IPS-18a (cell line): ENCODE measurements around the gene SMPD3.

ENCODE experiments used
- H3K27ac ChIP-seq: one replicate; pipeline ENCODE4 v1.5.1; 2013; ENCODE audit warnings: low read length
- H3K27me3 ChIP-seq: one replicate; pipeline ENCODE4 v1.6.1; 2013; ENCODE audit warnings: mild to moderate bottlenecking, low read length; ENCODE audit not compliant: control insufficient read depth, insufficient read depth
- H3K36me3 ChIP-seq: one replicate; pipeline ENCODE4 v1.6.1; 2013; ENCODE audit warnings: low read depth, low read length; ENCODE audit not compliant: control insufficient read depth
- H3K4me1 ChIP-seq: one replicate; pipeline ENCODE4 v1.6.1; 2013; ENCODE audit warnings: low read depth, low read length; ENCODE audit not compliant: control insufficient read depth
- H3K4me3 ChIP-seq: one replicate; pipeline ENCODE4 v1.5.1; 2013; ENCODE audit warnings: low read length
- H3K9ac ChIP-seq: one replicate; pipeline ENCODE4 v1.6.1; 2013; ENCODE audit warnings: mild to moderate bottlenecking, low read length, moderate library complexity
- H3K9me3 ChIP-seq: one replicate; pipeline ENCODE4 v1.6.1; 2013; ENCODE audit warnings: low read depth, low read length; ENCODE audit not compliant: control insufficient read depth

The SMPD3 gene

DNA sequence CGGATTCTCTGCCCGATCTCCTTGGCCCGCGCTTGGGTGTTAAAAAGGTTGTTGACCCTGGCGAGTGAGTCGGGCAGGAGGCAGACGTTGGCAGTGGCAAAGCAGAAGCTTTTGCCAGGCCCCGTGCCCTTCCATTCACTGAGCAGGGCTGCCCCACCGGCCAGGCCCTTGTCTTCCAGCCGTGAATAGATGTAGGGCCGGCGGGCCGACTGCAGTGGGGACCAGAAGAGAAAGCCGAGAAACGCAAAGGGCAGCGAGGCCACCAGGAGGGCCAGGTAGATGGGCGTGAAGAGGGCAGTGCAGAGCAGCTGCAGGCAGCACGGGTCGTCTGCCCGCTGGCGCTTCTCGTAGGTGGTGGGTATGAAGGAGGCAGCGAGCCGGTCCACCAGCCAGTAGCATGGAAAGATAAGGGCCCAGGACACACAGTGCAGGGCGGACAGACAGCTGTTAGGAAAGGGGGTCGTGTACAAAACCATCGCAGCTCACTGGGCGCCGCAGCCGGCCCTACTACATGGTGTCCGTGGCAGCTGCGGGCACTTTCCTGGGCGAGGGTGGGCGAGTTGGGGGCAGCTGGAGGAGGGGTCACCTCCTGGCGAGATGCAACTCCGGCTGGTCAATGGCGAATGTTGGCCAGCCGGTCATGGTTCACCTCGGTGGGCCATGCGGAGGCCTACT, 76.5 kb downstream of the SMPD3 start:
- Histone ChIP-seq H3K4me3 (no peak overlapping the region), H3K4me1 (peaks cover 13% of the 10 kb centered on the region), H3K27me3 (no peaks in the 10 kb centered on the region)

GRCh38 chr16:68371276-68371651, 77.0 kb downstream of the SMPD3 start:
- no peaks in the 10 kb centered on the region for H3K36me3 ChIP-seq
- peaks cover 13% of the 10 kb centered on the region for H3K4me1 ChIP-seq
- no peaks in the 10 kb centered on the region for H3K27me3 ChIP-seq
- no peak overlapping the region for H3K4me3 ChIP-seq
- H3K9me3 ChIP-seq = no peaks in the 10 kb centered on the region
- no peak overlapping the region for H3K27ac ChIP-seq
- no peak overlapping the region for H3K9ac ChIP-seq

More for the DNA sequence above, 76.5 kb downstream of the SMPD3 start:
- no peak overlapping the region for H3K27ac ChIP-seq
- no peaks in the 10 kb centered on the region for H3K36me3 ChIP-seq
- H3K9ac ChIP-seq = no peak overlapping the region
- no peaks in the 10 kb centered on the region for H3K9me3 ChIP-seq

GRCh38 chr16:68370581-68371275, 77.6 kb downstream of the SMPD3 start:
- H3K9ac ChIP-seq = no peak overlapping the region
- H3K9me3 ChIP-seq = no peaks in the 10 kb centered on the region
- H3K4me1 ChIP-seq = peaks cover 13% of the 10 kb centered on the region
- no peaks in the 10 kb centered on the region for H3K36me3 ChIP-seq
- no peak overlapping the region for H3K4me3 ChIP-seq
- H3K27me3 ChIP-seq = no peaks in the 10 kb centered on the region
- no peak overlapping the region for H3K27ac ChIP-seq

DNA sequence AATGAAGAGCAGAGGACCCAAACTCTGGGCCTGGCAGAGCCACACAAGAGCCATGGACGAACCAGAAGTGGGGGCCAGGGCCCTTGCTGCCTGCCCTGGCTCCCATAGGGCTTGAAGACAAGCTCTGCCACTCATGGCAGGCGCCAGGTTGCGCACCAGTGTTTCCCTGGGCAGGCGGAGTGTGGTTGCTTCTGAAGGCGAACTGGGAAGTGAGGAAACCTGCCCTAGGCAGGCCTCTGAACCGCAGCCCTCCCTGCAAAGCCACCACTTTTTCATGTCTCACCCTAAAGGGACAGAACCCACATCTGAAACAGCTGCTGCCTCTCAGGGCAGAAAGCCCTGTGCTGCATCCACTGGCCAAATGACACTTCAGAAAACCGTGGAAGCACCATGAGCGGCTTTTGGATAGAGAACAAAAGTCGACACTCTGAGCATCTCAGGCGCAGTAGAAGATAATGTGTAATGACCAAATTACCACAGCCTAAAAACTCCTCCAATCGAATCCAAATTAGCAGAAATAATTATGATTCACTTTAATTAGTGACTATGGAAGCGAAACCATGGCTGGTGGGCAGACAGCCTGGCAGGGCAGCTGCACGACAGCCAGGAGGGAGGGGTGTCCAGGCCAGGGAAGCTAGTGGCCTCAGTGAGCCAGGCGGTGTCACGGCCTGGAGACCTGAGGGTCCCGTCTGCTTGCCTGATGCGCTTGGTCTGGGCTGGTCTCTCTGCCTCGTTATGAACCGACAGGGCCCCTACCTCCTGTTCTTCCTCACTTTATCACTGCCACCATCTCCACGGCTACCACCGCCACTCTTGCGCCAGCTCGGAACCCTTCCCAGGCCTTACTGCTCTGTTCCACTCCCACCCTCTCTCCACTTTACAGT, 78.4 kb downstream of the SMPD3 start:
- H3K4me3 ChIP-seq = no peak overlapping the region
- H3K9me3 ChIP-seq = no peaks in the 10 kb centered on the region
- no peaks in the 10 kb centered on the region for H3K36me3 ChIP-seq
- H3K9ac ChIP-seq = no peak overlapping the region
- H3K27me3 ChIP-seq = no peaks in the 10 kb centered on the region
- H3K27ac ChIP-seq = no peak overlapping the region
- H3K4me1 ChIP-seq = peaks cover 13% of the 10 kb centered on the region

- Histone ChIP-seq H3K4me1 (peaks cover 13% of the 10 kb centered on the region), H3K4me3 (no peak overlapping the region), H3K9me3 (no peaks in the 10 kb centered on the region), H3K27ac (no peak overlapping the region), H3K27me3 (no peaks in the 10 kb centered on the region), H3K36me3 (no peaks in the 10 kb centered on the region), H3K9ac (no peak overlapping the region)
Measured at GRCh38 chr16:68369168-68369567, 79.1 kb downstream of the SMPD3 start.

- no peaks in the 10 kb centered on the region for H3K9me3 ChIP-seq
- H3K4me1 ChIP-seq = peaks cover 13% of the 10 kb centered on the region
- no peaks in the 10 kb centered on the region for H3K36me3 ChIP-seq
- no peaks in the 10 kb centered on the region for H3K27me3 ChIP-seq
- no peak overlapping the region for H3K27ac ChIP-seq
- no peak overlapping the region for H3K4me3 ChIP-seq
- H3K9ac ChIP-seq = no peak overlapping the region
Measured at GRCh38 chr16:68368301-68368888, 79.9 kb downstream of the SMPD3 start.

DNA sequence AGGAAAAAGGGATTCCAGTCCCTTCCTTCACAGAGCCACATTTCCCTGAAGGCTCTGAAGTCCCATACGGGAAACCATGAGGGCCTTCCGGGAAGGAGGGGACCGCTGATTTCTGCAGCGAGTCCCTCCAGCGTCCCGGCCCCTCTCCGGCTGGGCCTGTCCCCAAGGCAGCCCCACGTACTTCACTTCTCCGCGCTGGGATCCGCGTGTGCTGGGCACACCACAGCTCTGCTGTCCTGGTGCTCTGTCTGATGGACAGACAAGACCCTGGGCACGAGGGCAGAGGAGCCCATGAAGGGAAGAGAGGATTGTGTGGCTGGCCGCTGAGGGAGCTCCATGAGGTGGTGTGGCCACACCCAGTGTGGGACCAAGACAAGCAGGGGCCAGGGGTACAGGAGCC, 80.4 kb downstream of the SMPD3 start:
- Histone ChIP-seq H3K27ac (no peak overlapping the region), H3K9me3 (no peaks in the 10 kb centered on the region), H3K27me3 (no peaks in the 10 kb centered on the region), H3K4me1 (peaks cover 13% of the 10 kb centered on the region), H3K4me3 (no peak overlapping the region), H3K36me3 (no peaks in the 10 kb centered on the region), H3K9ac (no peak overlapping the region)

- H3K27ac ChIP-seq = no peak overlapping the region
- H3K9ac ChIP-seq = no peak overlapping the region
- H3K27me3 ChIP-seq = no peaks in the 10 kb centered on the region
- H3K9me3 ChIP-seq = no peaks in the 10 kb centered on the region
- no peak overlapping the region for H3K4me3 ChIP-seq
- H3K4me1 ChIP-seq = peaks cover 13% of the 10 kb centered on the region
- H3K36me3 ChIP-seq = no peaks in the 10 kb centered on the region
Measured at GRCh38 chr16:68367440-68367839, 80.9 kb downstream of the SMPD3 start.

DNA sequence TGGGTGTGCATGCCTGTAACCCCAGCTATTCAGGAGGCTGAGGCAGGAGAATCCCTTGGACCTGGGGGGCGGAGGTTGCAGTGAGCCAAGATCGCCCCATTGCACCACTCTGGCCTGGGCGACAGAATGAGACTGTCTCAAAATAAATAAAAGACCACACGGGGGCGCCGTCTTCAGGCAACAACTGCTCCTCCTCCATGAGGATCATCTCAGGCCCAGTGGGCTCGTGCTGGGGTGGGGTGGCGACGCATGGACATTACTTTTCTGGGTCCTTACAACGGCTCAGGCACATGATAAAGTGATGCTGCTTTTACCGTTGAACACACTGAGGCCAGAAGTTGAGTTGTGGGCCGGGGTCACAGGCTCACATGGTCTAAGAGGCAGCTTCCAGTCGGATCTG, 81.3 kb downstream of the SMPD3 start:
- Histone ChIP-seq H3K36me3 (no peaks in the 10 kb centered on the region), H3K9ac (no peak overlapping the region), H3K4me1 (peaks cover 13% of the 10 kb centered on the region), H3K27me3 (no peaks in the 10 kb centered on the region), H3K9me3 (no peaks in the 10 kb centered on the region), H3K4me3 (no peak overlapping the region), H3K27ac (no peak overlapping the region)

- Histone ChIP-seq H3K27me3 (no peaks in the 10 kb centered on the region), H3K4me3 (no peak overlapping the region), H3K4me1 (peaks cover 13% of the 10 kb centered on the region), H3K9ac (no peak overlapping the region), H3K27ac (no peak overlapping the region), H3K36me3 (no peaks in the 10 kb centered on the region), H3K9me3 (no peaks in the 10 kb centered on the region)
Measured at GRCh38 chr16:68366062-68366461, 82.2 kb downstream of the SMPD3 start.

DNA sequence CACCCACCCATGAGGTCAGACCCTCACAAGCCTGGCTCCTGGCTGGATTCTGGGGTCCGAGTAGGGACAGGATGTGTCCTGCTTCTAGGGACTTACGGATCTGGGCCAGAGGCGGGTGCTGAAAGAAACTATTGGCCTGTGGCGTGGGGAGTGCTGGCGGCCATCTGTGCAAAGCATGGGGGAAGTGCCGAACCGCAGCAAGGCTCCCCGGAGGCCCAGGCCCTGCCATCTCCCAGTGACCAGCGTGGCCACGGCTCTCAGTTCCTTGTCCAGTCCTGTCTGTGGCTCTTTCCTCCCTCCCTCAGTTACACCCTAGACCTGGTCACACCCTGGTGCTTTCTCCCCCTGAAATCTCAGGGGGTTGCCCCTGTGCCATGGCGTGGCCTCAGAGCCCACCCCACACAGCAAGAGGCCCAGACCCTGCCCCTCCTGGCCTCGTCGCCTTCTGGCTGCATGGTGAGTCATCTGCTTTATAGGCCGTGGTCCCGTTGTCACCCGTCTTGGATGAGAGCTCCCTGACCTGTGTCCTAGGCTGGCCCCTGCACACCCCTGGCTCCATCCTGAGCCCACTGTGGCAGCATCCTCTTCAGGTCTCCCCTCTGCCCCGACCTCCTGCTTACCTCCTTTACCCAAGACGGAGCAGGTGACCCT, 83.0 kb downstream of the SMPD3 start:
- H3K4me3 ChIP-seq = no peak overlapping the region
- H3K9ac ChIP-seq = no peak overlapping the region
- no peaks in the 10 kb centered on the region for H3K27me3 ChIP-seq
- no peak overlapping the region for H3K27ac ChIP-seq
- no peaks in the 10 kb centered on the region for H3K9me3 ChIP-seq
- no peaks in the 10 kb centered on the region for H3K36me3 ChIP-seq
- peaks cover 13% of the 10 kb centered on the region for H3K4me1 ChIP-seq
